Subcutaneous adipose tissue (tissue), 4 donors: ENCODE results near the gene BTG1. TPM values are rescaled to one million over a fixed set of nuclear protein-coding genes. Genes with fewer than 3 reads are reported as not detected.

ENCODE experiments used
- CTCF ChIP-seq: fragments of 450-650 bp; IDR thresholded peaks from one replicate; pipeline ENCODE4 v1.5.1; 2016; ENCODE audit warnings: low read depth, mild to moderate bottlenecking, control low read depth, antibody characterized with exemption, moderate library complexity
- total RNA-seq, 4 donors: library from RNA; depleted of rRNA; stranded (reverse); fragments of >200 nt; gene quantifications; one replicate each; pipeline ENCODE4 v1.1.0, GENCODE V29; 2016

BTG1 gene
- total RNA-seq, 4 donors from 2014 or later: 109 to 173 (median 151) TPM

GRCh38 chr12:92186038-92186470 lies 40.4 kb upstream of the BTG1 start:
- no peak for TF ChIP-seq CTCF

- no peak for TF ChIP-seq CTCF
Observed at GRCh38 chr12:92185052-92185451, 39.4 kb upstream of the BTG1 start.

- no peak for TF ChIP-seq CTCF
Observed at GRCh38 chr12:92183575-92183974, 37.9 kb upstream of the BTG1 start.

- no peak for TF ChIP-seq CTCF
Observed at GRCh38 chr12:92178340-92178739, 32.7 kb upstream of the BTG1 start.

- no peak for TF ChIP-seq CTCF
Observed at GRCh38 chr12:92176646-92177045, 31.0 kb upstream of the BTG1 start.

GRCh38 chr12:92175961-92176360 lies 30.3 kb upstream of the BTG1 start:
- TF ChIP-seq CTCF: no peak

- no peak for TF ChIP-seq CTCF
Observed at GRCh38 chr12:92170050-92170449, 24.4 kb upstream of the BTG1 start.
